GM10847 (cell line): Measurements from ENCODE around the gene ZC3H6.

Experiments used
- POLR2A ChIP-seq: IDR thresholded peaks from 2 replicates; pipeline ENCODE4 v1.6.1; 2011; ENCODE audit not compliant: insufficient read length; ENCODE audit errors: extremely low read depth

Gene ZC3H6

DNA sequence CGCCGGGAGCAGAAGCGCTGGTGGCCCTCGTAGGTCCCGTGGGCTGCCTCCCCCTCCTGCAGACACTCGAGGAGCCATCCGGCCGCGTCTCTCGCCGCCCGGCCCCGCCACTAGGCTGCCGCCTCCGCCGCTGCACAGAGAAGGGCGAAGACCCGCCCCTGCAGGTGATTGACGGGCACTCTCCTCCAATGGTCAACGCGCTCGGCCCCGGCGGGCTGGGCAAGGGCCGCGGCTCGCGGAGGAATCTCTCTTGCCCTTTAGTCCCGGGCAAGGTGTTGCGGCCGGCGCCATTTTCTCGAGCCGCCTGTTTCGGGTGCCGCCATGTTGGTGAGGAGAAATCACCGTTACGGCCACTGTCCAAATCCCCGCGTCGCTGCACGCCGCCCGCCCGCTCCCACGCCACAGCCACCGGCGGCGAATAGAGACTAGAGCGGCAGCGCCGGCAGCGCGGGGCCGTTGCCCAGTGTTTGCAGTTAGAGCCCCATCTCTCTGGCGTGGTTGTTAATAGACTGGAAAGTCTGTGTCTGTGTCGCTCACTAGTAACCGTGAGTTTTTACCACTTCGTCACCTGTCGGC, at the start of gene ZC3H6:
Gene ZC3H6 (plus strand): TSS at position 287 of the 576 bp plus-strand sequence. CDS start 398 bp downstream, outside the sequence.
- TF ChIP-seq POLR2A, result peak; percentile 95

DNA sequence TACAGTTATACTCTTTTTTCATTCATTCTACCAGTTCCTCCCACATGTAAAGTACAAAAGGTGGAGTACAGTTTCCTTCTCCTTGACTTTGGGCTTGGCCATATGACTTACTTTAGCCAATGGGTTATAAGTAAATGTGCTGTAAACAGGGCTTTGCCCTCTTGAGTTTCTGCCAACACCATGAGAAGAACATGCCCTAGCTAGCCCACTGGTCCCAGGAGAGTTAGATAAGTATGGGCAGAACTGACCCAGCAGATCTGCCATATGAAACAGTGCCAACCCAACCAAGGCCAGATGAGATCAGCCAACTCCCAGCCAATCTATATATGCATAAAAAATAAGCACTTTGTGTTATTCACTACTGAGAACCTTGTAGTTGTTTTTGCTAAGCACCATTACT, 46.0 kb upstream of the ZC3H6 start:
- TF ChIP-seq POLR2A, result no peak

- no peak for TF ChIP-seq POLR2A
These were observed 45.0 kb upstream of the ZC3H6 start for GRCh38 chr2:112230371-112230770.

- TF ChIP-seq POLR2A, result no peak
These were observed 35.5 kb upstream of the ZC3H6 start for GRCh38 chr2:112239862-112240261.

GRCh38 chr2:112242384-112242783, 33.0 kb upstream of the ZC3H6 start:
- no peak for TF ChIP-seq POLR2A

DNA sequence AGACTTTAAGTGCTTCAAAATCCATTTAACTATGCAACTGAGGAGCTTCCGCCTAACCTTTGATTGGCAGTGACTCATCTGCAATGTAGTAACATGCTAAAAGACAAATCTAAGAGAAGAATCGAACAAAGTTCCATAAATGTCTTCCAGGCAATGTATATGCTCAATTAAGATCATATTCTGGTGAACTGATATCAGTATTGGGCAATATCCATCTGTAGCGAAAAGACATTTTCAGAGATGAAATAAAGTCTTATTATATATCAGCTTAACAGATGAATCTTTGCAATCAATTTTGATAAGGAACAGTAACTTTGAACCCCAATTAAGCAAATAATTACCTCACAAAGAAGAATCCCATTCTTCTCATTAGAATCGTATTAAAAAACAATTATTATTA, 32.2 kb upstream of the ZC3H6 start:
- no peak for TF ChIP-seq POLR2A

GRCh38 chr2:112244854-112245253, 30.5 kb upstream of the ZC3H6 start:
- no peak for TF ChIP-seq POLR2A

- TF ChIP-seq POLR2A, result no peak
These were observed 24.1 kb upstream of the ZC3H6 start for GRCh38 chr2:112251271-112251670.

GRCh38 chr2:112253261-112253815, 22.1 kb upstream of the ZC3H6 start:
- TF ChIP-seq POLR2A, result no peak

- peak; percentile 90 for TF ChIP-seq POLR2A
These were observed 20.7 kb upstream of the ZC3H6 start, which contains the start of gene ZC3H8 for GRCh38 chr2:112254466-112255240. Gene ZC3H8 (minus strand): TSS chr2:112255042. CDS start chr2:112254981, 61 bp downstream.

DNA sequence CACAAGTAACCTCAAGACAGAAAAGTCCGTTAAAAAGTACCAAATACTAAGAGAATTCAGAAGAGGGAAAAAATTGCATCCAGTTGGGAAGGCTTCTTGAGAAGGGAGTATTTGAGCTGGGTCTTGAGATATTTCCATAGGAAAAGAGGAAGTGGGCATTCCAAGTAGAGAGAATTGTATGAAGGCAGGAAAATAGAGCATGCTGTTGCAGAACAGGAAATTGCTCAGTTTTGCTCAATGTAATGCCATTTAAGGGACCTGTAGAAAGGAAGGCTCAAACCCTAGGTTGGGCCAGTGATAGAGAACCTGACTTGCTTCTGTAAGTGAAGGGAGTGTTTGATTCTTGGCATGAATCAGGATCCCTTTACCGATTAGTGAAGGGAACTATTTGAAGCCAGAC, 19.5 kb upstream of the ZC3H6 start:
- TF ChIP-seq POLR2A, result no peak

- TF ChIP-seq POLR2A, result no peak
These were observed 18.7 kb upstream of the ZC3H6 start for GRCh38 chr2:112256654-112257053.

DNA sequence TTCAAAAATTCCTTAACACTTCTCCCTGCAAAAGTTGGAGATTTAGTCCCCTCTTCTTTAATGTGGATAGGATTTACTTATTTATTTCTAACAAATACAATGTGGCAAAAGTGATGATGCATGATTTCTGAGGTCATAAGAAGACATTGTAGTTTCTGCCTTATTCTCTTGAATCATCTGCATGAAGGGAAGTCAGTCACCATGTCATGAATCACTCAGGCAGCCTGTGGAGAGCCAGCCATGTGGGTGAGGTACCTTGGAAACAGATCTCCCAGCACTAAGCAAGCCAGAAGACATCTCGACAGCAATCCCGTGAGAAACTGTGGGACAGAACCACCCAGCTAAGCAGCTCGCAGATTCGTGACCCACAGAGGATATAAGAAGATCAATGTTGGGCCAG, 17.8 kb upstream of the ZC3H6 start:
- TF ChIP-seq POLR2A, result no peak

DNA sequence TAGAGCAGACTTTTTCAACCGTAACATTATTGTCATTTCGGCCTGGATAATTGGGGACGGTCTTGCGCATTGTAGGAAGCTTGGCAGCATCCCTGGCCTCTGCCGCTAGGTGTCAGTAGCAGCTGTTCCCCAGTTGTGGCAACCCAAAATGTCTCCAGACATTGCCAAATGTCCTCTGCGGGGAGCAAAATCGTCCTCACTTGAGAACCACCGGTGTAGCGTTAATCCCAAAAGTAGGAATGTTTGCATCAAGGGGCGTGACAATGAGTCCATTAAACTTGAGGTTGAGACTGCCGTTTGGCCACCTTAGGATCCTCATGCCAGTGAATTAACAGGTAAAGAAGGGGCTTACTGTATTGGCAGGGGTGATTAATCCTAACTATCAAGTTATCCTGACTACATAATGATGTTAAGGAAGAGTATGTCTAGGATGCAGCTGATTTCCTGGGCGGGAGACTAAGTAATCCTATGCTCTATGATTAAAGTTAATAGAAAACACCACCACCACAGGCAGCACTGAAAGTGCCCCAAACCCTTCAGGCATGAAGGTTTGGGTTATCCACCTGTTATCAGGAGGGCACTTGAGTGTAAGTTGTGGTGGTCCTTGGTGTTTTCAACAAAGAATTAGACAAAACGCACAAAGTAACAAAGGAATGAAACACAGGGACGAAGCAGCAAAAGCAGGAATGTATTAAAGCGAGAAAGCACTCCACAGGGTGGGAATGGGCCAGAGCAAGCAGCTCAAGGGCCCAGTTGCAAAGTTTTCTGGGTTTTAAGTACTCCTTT, 15.7 kb upstream of the ZC3H6 start:
- no peak for TF ChIP-seq POLR2A

DNA sequence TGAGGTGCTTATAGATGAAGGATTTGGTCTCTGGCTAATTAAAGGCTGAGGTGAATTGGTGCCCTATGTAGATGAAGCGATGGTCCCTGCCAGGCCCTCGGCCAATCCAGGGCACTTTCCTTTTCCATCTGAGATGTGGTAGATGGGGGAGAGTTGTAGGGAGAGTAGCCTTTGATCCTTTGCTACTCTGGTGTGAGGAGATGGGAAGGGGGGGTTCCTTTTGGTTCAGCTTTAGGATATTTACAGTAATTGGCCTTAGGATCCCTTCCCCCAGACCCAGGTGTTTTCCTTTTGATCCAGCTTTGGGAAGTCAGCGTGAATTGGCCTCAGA, 15.1 kb upstream of the ZC3H6 start:
- no peak for TF ChIP-seq POLR2A

DNA sequence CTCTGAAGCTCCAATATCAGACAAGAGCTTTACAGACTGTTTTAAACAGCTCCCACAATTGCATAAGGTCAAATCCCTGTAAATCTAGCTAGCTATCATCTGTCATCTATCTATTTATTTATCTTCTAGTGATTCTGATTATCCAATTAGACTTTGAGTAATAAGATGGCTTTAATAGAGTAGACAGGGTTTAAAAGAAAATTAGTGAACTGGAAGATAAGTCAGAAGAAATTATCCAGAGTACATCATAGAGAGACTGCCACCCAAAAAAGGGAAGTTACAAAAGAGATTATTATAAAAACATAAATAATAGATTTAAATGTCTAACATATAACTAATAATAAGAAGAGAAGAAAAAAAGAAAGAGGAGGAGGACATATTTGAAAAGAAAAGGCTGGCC, 12.5 kb upstream of the ZC3H6 start:
- TF ChIP-seq POLR2A, result no peak
